DND-41 (cell line): ENCODE measurements around the gene LTBP3.

Experiments
- ATAC-seq: fragments of 200-7000 bp; cut with Tn5 transposase; 3 replicates; pipeline ENCODE4 v1.9.1; 2021; ENCODE audit warnings: low read depth; ENCODE audit not compliant: insufficient read depth
- DNase-seq: peaks from one replicate; pipeline ENCODE4 v3.0.0-alpha.2; 2020
- H2AFZ ChIP-seq: 2 replicates; pipeline ENCODE4 v1.6.0; 2012; ENCODE audit warnings: low read depth, low read length
- H3K27ac ChIP-seq: 2 replicates; pipeline ENCODE4 v1.5.1; 2012; ENCODE audit warnings: low read length, inconsistent platforms
- H3K27me3 ChIP-seq: fragments of 200-600 bp; sonication (generic); 2 replicates; pipeline ENCODE4 v1.6.0; 2012; ENCODE audit warnings: low read length, mild to moderate bottlenecking, inconsistent platforms; ENCODE audit not compliant: insufficient read depth, poor library complexity
- H3K36me3 ChIP-seq: 2 replicates; pipeline ENCODE4 v1.5.1; 2012; ENCODE audit warnings: low read length, inconsistent platforms; ENCODE audit not compliant: insufficient read depth
- H3K4me1 ChIP-seq: 2 replicates; pipeline ENCODE4 v1.5.1; 2012; ENCODE audit warnings: mild to moderate bottlenecking, low read length; ENCODE audit not compliant: insufficient read depth
- H3K4me2 ChIP-seq: 2 replicates; pipeline ENCODE4 v1.6.0; 2012; ENCODE audit warnings: mild to moderate bottlenecking, moderate library complexity, low read length, inconsistent platforms; ENCODE audit not compliant: insufficient read depth
- H3K4me3 ChIP-seq, 2 experiments: fragments of 200-600 bp in 1 of 2; shearing (Covaris generic) in 1 of 2; 2 replicates each; pipeline ENCODE4 v1.5.1; 2012 to 2016; ENCODE audit warnings: inconsistent platforms in 2 of 2, low read length in 2 of 2, mild to moderate bottlenecking in 2 of 2, low read depth in 1 of 2, moderate library complexity in 1 of 2
- H3K79me2 ChIP-seq: 2 replicates; pipeline ENCODE4 v1.6.0; 2012; ENCODE audit warnings: low read length, inconsistent platforms; ENCODE audit not compliant: insufficient read depth
- H3K9ac ChIP-seq: 2 replicates; pipeline ENCODE4 v1.6.0; 2012; ENCODE audit warnings: low read depth, mild to moderate bottlenecking, inconsistent platforms, low read length, moderate library complexity
- H3K9me3 ChIP-seq: 2 replicates; pipeline ENCODE4 v1.5.1; 2012; ENCODE audit warnings: low read length, moderate library complexity, mild to moderate bottlenecking, inconsistent platforms; ENCODE audit not compliant: insufficient read depth, severe bottlenecking
- H4K20me1 ChIP-seq: 2 replicates; pipeline ENCODE4 v1.6.0; 2012; ENCODE audit warnings: low read length; ENCODE audit not compliant: insufficient read depth
- EZH2 ChIP-seq: IDR thresholded peaks from 3 replicates; pipeline ENCODE4 v1.6.1; 2012; ENCODE audit warnings: borderline replicate concordance, low read depth, mild to moderate bottlenecking, moderate library complexity, low read length, inconsistent platforms; ENCODE audit not compliant: severe bottlenecking
- TF ChIP-seq, protein P1 (sequence below): IDR thresholded peaks from 2 replicates; pipeline ENCODE4 v1.5.1; 2012; ENCODE audit warnings: borderline replicate concordance, low read length, moderate library complexity, mild to moderate bottlenecking; ENCODE audit not compliant: poor library complexity, severe bottlenecking; ENCODE audit errors: extremely low read depth

LTBP3 gene

DNA sequence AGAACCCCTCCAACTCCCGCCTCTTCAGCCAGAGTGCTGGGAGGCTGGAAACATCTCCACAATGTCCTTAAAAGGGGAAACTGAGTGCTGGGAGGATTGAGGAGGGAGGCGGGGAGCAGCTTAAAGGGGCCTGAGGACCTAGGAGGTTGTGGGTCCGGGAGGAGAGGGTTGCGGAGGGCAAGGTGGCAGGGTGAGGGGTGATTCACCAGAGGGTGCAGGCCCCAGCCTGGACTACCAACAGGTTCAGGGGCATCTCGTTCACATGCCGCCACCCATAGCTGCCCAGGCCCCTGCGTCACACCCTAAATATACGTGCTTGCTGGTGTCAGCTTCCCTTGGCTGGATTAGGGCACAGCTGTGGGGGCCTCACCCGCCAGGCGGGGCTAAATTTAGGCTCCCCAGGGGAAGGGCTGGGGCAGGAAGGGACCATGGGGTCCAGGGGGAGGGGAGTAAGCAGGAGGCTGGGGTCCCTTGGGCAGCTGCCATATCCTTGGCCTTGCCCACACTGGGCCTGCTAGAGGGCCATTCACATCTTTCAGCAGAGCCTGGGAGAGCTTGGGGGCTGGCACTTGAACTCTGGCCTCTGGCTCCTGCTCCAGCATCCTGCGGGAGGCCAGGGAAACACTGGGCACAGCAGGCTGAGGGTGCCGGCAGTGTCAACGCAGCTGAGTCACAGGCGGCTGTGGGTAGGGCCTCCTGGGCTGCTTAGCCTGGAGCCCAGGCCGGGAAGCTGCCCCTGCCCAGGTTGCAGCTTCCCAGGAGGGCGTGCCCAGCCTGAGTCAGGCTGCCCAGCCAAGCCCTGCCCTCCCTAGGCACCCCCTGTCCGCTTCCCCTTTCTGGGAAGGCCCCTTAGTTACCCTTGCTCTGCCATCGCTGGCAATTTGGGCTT is 19.0 kb upstream of the LTBP3 start:
- Histone ChIP-seq H2AFZ (no peak overlapping the region), H3K27me3 (no peaks in the 10 kb centered on the region), H3K79me2 (peaks cover 33% of the 10 kb centered on the region), H3K4me2 (peak overlapping the region; percentile 99), H3K27ac (peak overlapping the region; percentile 75), H4K20me1 (peaks cover 27% of the 10 kb centered on the region), H3K4me3 (peak overlapping the region; percentile 57 to 77; a peak in 3 of 4 replicates), H3K4me1 (peaks cover 52% of the 10 kb centered on the region), H3K9ac (peak overlapping the region; percentile 92), H3K9me3 (no peaks in the 10 kb centered on the region), H3K36me3 (peaks cover 46% of the 10 kb centered on the region)
- no peak for TF ChIP-seq EZH2
- TF ChIP-seq, protein P1, sequence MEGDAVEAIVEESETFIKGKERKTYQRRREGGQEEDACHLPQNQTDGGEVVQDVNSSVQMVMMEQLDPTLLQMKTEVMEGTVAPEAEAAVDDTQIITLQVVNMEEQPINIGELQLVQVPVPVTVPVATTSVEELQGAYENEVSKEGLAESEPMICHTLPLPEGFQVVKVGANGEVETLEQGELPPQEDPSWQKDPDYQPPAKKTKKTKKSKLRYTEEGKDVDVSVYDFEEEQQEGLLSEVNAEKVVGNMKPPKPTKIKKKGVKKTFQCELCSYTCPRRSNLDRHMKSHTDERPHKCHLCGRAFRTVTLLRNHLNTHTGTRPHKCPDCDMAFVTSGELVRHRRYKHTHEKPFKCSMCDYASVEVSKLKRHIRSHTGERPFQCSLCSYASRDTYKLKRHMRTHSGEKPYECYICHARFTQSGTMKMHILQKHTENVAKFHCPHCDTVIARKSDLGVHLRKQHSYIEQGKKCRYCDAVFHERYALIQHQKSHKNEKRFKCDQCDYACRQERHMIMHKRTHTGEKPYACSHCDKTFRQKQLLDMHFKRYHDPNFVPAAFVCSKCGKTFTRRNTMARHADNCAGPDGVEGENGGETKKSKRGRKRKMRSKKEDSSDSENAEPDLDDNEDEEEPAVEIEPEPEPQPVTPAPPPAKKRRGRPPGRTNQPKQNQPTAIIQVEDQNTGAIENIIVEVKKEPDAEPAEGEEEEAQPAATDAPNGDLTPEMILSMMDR: no peak
- ATAC-seq: no peak
- no peak for DNase-seq

DNA sequence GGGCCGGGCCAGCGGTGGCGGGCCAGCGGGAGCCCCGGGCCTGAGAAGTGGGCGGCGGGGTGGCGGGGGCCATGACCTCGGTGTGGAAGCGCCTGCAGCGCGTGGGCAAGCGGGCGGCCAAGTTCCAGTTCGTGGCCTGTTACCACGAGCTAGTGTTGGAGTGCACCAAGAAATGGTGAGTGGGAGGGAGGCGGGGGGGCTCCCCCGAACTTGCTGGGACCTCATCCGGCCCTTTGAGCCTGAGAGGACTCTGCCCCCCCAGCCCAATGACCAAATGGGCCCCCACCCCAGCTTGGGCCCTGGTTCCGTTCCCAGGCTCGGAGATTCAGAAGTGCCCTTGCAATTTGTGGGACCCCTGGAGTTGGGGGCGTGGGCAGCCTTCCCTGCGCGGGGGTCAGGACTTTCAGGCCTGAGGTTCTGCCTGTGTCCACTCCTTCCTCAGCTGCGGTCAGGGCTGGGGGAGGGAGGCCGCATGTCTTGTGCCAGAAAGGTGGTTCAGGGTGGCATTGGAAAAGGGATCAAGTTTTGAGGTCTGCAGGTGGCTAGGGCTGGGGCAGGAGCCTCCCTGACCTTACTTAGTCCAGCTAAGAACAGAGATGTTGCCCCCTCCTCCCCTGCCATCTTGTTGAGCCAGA is 18.2 kb upstream of the LTBP3 start:
- Histone ChIP-seq H3K4me1 (peaks cover 60% of the 10 kb centered on the region), H2AFZ (peak overlapping the region; percentile 62), H4K20me1 (peaks cover 35% of the 10 kb centered on the region), H3K27ac (peak overlapping the region; percentile 75), H3K79me2 (peaks cover 40% of the 10 kb centered on the region), H3K4me3 (peak overlapping the region; percentile 57 to 77), H3K27me3 (no peaks in the 10 kb centered on the region), H3K4me2 (peak overlapping the region; percentile 99), H3K9ac (peak overlapping the region; percentile 92), H3K9me3 (no peaks in the 10 kb centered on the region), H3K36me3 (peaks cover 42% of the 10 kb centered on the region)
- no peak for TF ChIP-seq EZH2
- TF ChIP-seq, protein P1: no peak
- peak; percentile 40 for DNase-seq
- no peak for ATAC-seq

GRCh38 chr11:65575568-65576231 is 17.5 kb upstream of the LTBP3 start, which contains the start of gene EHBP1L1:
Gene EHBP1L1, plus strand, starts transcription at chr11:65576053. Its CDS starts 250 bp downstream, at chr11:65576303.
- peak within 1 kb of the TSS; percentile 62 for H2AFZ ChIP-seq
- peaks cover 66% of the 10 kb centered on the region for H3K4me1 ChIP-seq
- peaks cover 47% of the 10 kb centered on the region for H3K79me2 ChIP-seq
- H3K4me2 ChIP-seq: peak within 1 kb of the TSS; percentile 99
- H3K27me3 ChIP-seq: no peaks in the 10 kb centered on the region
- peak within 1 kb of the TSS; percentile 92 for H3K9ac ChIP-seq
- DNase-seq (peak; percentile 84), ATAC-seq (peak; percentile 44)
- TF ChIP-seq, protein P1: no peak
- TF ChIP-seq EZH2: no peak
- peaks cover 41% of the 10 kb centered on the region for H4K20me1 ChIP-seq
- peak within 1 kb of the TSS; percentile 87 for H3K27ac ChIP-seq
- H3K4me3 ChIP-seq: peak within 1 kb of the TSS; percentile 57 to 84
- H3K36me3 ChIP-seq: peaks cover 37% of the 10 kb centered on the region
- H3K9me3 ChIP-seq: no peaks in the 10 kb centered on the region
